Fibroblast of villous mesenchyme (primary cell): ENCODE measurements around the gene TRAK2. TPM values are rescaled to one million over a fixed set of nuclear protein-coding genes. Genes with fewer than 3 reads are reported as not detected.

ENCODE experiments used
- DNase-seq: peaks from one replicate; pipeline ENCODE4 v3.0.0-alpha.2; 2010; ENCODE audit warnings: low read depth
- H3K4me3 ChIP-seq: 2 replicates; pipeline ENCODE4 v1.5.1; 2011; ENCODE audit warnings: low read depth, mild to moderate bottlenecking, low read length
- total RNA-seq: library from RNA; depleted of rRNA; stranded (reverse); fragments of >200 nt; gene quantifications from 2 replicates; pipeline ENCODE4 v1.2.3, GENCODE V29; 2012
- TF ChIP-seq, protein P1 (sequence below): IDR thresholded peaks from 2 replicates; pipeline ENCODE4 v1.5.1; 2012; ENCODE audit warnings: low read depth, mild to moderate bottlenecking, low read length; ENCODE audit not compliant: insufficient read depth

TRAK2 gene
- total RNA-seq, 1 donor: 51.0 TPM

DNA sequence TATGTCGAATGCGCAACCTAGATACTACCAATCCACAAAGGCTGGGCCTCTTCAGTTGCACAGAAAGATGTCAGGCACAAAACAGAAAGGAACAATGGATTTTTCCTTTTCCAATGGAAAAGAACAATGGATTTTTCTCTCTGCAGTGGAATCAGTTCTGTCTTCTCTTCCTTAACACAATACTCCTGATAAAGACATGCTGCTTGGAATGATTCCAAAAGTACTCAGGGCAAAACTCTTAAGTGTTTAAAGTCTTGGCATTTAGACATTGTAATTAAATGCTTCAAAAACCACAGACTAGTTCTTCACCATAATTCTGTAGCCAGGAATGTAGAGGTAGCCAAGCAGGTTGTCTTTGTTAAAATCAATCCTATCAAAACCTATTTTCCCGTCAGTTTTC is 47.4 kb downstream of the TRAK2 start:
- peak; percentile 52 for DNase-seq
- TF ChIP-seq, protein P1, sequence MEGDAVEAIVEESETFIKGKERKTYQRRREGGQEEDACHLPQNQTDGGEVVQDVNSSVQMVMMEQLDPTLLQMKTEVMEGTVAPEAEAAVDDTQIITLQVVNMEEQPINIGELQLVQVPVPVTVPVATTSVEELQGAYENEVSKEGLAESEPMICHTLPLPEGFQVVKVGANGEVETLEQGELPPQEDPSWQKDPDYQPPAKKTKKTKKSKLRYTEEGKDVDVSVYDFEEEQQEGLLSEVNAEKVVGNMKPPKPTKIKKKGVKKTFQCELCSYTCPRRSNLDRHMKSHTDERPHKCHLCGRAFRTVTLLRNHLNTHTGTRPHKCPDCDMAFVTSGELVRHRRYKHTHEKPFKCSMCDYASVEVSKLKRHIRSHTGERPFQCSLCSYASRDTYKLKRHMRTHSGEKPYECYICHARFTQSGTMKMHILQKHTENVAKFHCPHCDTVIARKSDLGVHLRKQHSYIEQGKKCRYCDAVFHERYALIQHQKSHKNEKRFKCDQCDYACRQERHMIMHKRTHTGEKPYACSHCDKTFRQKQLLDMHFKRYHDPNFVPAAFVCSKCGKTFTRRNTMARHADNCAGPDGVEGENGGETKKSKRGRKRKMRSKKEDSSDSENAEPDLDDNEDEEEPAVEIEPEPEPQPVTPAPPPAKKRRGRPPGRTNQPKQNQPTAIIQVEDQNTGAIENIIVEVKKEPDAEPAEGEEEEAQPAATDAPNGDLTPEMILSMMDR: no peak
- no peak overlapping the region for H3K4me3 ChIP-seq

GRCh38 chr2:201402651-201403562 is 48.4 kb downstream of the TRAK2 start:
- peak; percentile 51 for DNase-seq
- TF ChIP-seq, protein P1: no peak
- no peak overlapping the region for H3K4me3 ChIP-seq

GRCh38 chr2:201401815-201402214 is 49.4 kb downstream of the TRAK2 start:
- H3K4me3 ChIP-seq: no peak overlapping the region
- TF ChIP-seq, protein P1: no peak
- DNase-seq: no peak

- no peak overlapping the region for H3K4me3 ChIP-seq
- TF ChIP-seq, protein P1: no peak
- DNase-seq: no peak
Measured at GRCh38 chr2:201396595-201396994, 54.7 kb downstream of the TRAK2 start.

GRCh38 chr2:201383136-201383535 is 68.1 kb downstream of the TRAK2 start:
- no peak overlapping the region for H3K4me3 ChIP-seq
- TF ChIP-seq, protein P1: no peak
- DNase-seq: no peak

DNA sequence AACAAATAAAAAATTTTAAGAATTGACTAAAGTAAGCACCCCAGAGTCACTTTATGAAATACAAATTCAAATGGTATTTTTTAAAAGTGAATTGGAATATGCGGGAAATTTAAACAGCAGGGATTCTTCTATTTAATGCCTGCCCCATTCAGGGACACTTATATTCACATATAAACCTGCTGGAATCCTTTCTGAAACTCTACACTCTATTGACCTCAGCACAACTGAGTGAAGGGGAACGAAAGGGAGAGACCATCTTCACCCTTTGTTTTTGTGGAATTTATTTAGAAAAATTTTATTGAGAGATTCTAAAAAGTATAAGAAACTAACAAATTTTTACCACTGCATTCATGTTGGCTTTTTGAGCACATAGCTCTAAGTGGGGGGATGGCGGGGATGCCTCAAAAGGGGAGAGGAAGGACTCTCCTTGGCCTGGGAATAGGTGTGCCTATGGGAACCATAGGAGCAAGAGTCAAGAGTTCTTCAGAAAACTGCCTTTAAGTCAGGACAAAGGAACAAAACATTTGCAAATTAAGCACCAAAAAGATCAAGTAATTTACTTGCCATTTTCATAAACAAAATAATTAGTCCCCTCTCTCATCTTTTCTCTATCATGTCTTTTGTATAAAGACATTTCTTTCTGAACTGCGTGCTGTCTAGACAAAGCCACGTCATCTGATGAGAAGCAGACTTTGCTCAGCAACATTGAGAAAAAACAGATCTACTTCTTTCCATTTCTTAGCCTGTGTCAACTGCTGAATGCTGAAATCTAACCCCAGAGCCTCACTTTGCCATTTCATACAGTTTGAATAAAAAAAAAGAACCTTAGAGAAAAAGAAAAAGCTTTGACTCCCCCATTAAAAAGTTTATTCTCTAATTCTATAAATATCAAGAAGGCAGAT is 72.5 kb downstream of the TRAK2 start:
- peak; percentile 78 for DNase-seq
- no peak overlapping the region for H3K4me3 ChIP-seq
- TF ChIP-seq, protein P1: no peak
